GM19467 (cell line): ENCODE measurements around the gene BICC1.

Experiments
- ATAC-seq: cut with Tn5 transposase; IDR thresholded peaks from one replicate; pipeline ENCODE4 v1.9.1; 2021; ENCODE audit warnings: mild to moderate bottlenecking, moderate library complexity; ENCODE audit not compliant: unreplicated experiment

BICC1 gene

GRCh38 chr10:58560068-58560467 is 47.4 kb downstream of the BICC1 start:
- no peak for ATAC-seq

GRCh38 chr10:58565271-58565670 is 52.6 kb downstream of the BICC1 start:
- no peak for ATAC-seq

GRCh38 chr10:58567652-58568051 is 55.0 kb downstream of the BICC1 start:
- ATAC-seq, result no peak

GRCh38 chr10:58568428-58568935 is 55.8 kb downstream of the BICC1 start:
- ATAC-seq, result no peak

DNA sequence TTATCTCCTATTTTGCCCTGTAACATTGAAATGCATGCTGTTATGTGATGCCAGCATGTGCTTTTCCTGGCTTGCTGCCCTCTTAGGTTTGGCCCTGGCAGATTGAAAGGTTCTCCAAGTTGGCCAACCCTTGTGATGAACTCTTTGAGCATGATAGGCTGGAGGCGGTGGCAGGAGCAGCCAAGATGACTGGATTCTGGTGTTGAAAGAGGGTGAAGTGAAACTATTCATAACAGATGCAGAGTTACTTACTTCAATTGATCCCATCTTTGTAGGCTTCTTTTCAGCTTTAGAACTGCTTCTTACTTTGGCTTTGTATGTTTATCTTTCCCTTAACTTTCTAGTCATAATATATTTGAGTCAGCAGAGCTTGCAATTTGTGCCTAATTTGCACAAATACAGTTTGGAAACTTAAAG is 57.6 kb downstream of the BICC1 start:
- ATAC-seq, result no peak

DNA sequence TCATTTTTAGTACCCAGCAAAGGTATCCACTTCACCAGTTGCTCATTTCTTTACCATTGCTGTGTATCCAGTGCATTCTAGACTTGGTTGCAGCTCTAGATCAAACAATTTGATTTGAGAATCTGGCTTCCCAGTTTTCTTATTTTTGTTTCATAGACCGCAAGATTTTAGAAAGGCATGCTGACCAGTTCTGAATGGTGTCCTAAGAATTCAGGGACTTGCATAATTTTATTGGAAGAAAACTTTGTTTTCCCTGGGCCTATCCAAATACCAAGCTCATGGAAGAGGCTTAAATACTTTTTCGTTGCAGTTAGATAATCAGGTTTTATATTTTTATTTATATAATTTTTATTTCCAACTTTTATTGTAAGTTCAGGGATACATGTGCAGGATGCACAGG is 58.3 kb downstream of the BICC1 start:
- no peak for ATAC-seq

- ATAC-seq, result no peak
Measured at GRCh38 chr10:58573144-58573543, 60.5 kb downstream of the BICC1 start.

GRCh38 chr10:58574058-58574457 is 61.4 kb downstream of the BICC1 start:
- ATAC-seq, result no peak

DNA sequence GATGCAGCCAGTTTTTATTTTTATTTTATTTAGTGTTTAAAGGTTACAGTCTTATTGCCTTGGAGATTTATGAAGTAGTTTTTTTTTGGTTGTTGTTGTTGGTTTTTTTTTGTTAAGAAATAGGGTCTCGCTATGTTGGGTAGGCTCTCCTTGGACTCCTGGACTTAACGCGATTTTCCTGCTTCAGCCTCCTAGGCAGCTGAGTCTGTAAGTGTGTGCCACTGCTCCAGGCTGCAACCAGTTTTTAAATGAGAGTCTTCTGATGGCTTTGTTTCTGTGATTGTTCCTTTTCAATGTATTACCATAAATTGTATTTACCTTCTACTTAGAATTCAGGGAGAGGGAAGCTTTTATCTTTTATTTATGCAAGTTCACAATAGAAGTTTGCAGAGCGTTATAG is 62.8 kb downstream of the BICC1 start:
- ATAC-seq, result no peak

GRCh38 chr10:58576751-58577436 is 64.2 kb downstream of the BICC1 start:
- ATAC-seq, result no peak

- ATAC-seq, result no peak
Measured at GRCh38 chr10:58577437-58577777, 64.7 kb downstream of the BICC1 start.

GRCh38 chr10:58578366-58578765 is 65.7 kb downstream of the BICC1 start:
- no peak for ATAC-seq

GRCh38 chr10:58579011-58579655 is 66.5 kb downstream of the BICC1 start:
- no peak for ATAC-seq

- ATAC-seq, result no peak
Measured at GRCh38 chr10:58582045-58582444, 69.4 kb downstream of the BICC1 start.

GRCh38 chr10:58585435-58585834 is 72.8 kb downstream of the BICC1 start:
- ATAC-seq, result no peak

DNA sequence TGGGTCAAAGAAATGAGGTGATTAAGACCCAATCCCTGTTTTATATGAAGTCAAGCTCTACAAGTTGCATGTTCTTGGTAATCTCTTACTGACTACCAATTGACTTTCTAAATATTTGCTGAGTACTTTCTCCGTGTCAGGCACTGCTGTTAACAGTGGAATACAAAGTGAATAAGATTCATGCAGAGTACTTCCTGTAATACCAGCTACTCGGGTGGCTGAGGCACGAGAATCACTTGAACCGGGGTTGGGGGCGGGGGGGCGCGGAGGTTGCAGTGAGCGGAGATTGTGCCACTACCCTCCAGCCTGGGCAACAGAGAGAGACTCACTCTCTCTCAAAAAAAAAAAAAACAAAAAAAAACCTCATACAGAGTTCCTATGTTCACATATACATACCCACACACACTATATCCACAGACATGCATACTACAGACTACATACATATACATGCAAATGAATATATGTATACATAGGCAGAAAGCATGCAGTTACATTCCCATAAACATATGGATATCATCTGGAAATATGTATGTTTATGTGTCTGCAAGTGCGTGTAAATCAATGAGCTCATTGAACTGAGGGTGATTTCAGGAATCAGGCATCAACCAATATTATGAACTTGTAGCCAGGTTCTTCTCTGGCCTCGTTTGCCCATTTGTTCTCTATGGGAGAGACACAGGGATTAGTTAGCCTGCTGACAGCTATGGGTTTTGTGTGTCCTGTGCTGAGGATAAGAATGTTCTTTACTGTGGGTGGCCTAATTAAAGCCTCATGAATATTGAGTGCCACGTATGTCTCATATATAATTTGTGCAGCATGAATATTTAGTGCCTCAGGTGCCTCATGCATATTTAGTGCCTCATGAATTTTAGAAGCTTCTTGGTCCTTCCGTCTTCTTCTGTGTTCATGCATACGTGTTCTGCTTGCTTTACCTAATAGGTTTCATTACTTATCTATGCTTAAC is 73.9 kb downstream of the BICC1 start:
- ATAC-seq, result no peak

DNA sequence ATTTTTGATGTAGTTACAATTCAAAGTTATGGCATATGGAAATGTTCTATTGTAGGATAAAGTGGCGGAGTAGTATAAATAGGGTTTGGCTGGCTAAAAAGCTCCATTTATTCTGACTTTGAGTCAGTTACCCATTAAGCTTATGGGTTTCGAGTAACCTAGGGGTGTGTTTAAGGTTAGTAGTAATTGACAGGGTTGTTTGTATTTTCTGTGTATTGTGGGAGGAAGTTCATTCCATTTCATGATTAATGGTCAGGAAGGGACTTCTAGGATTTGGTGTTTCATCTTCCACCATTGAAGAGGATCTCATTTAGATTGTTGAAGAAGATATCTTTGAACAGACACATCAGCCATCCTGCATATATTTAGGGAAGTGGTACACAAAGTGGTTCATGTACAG is 75.0 kb downstream of the BICC1 start:
- ATAC-seq, result no peak

DNA sequence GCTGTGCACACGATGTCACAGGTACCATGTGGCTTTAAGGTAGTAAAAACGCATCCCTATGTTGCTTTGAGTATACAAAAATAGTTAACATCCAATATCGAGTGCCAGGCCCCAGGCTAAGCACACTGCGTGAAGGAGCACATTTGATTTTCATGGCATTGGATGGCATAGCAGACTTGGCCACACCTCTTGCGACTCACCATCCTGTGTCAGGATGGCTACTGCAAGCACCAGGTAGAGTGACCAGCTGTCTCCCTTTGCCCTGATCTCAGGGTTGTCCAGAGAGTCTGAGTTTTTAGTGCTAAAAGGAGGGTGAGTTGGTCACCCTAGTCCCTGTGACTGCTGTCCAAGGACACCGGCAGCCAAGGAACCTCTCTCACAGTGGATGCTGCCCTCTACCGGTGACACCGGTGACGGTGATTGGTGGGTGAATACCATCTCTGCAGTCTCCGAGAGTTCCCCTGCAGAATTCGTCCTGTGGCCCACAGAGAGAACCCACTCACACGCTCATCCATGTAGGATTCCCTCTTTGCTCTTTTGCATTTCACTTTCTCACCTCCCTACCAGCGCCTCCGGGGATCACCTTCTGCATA is 76.1 kb downstream of the BICC1 start:
- no peak for ATAC-seq

GRCh38 chr10:58590152-58590840 is 77.6 kb downstream of the BICC1 start:
- no peak for ATAC-seq

- no peak for ATAC-seq
Measured at GRCh38 chr10:58590924-58591323, 78.3 kb downstream of the BICC1 start.

GRCh38 chr10:58593008-58593407 is 80.3 kb downstream of the BICC1 start:
- ATAC-seq, result no peak
